HCT116 (cell line): ENCODE measurements around the gene USP48.

ENCODE experiments used
- FOSL1 ChIP-seq: IDR thresholded peaks from 2 replicates; pipeline ENCODE4 v1.6.1; 2012; ENCODE audit warnings: low read depth
- POLR2A ChIP-seq: IDR thresholded peaks from 2 replicates; pipeline ENCODE4 v1.7.0; 2011; ENCODE audit warnings: borderline replicate concordance; ENCODE audit not compliant: insufficient read depth, insufficient read length; ENCODE audit errors: extremely low read depth
- RAD21 ChIP-seq: IDR thresholded peaks from 2 replicates; pipeline ENCODE4 v1.6.1; 2012; ENCODE audit warnings: low read depth, mild to moderate bottlenecking
- TCF7L2 ChIP-seq: IDR thresholded peaks from 2 replicates; pipeline ENCODE4 v1.7.0; 2011; ENCODE audit warnings: borderline replicate concordance, inconsistent platforms; ENCODE audit not compliant: insufficient read depth, insufficient read length; ENCODE audit errors: extremely low read depth
- YY1 ChIP-seq: IDR thresholded peaks from 2 replicates; pipeline ENCODE4 v1.6.1; 2011; ENCODE audit warnings: low read length, low read depth, moderate library complexity, mild to moderate bottlenecking; ENCODE audit not compliant: insufficient replicate concordance; ENCODE audit errors: extremely low read depth
- ZNF274 ChIP-seq: fragments of 200-500 bp; sonication (Bioruptor generic); IDR thresholded peaks from 2 replicates; pipeline ENCODE4 v1.6.1; 2014; ENCODE audit warnings: mild to moderate bottlenecking, low read depth, low read length, inconsistent platforms
- TF ChIP-seq, protein P1 (sequence below), 3 experiments: fragments of 200-600 bp in 1 of 3; sonication (generic) in 1 of 3; IDR thresholded peaks in 2 of 3; conservative IDR thresholded peaks in 1 of 3; 2 replicates each; pipeline ENCODE4 v1.5.1; 2012 to 2017; ENCODE audit warnings: low read depth in 2 of 3, low read length in 2 of 3, antibody characterized with exemption in 1 of 3, borderline replicate concordance in 1 of 3, control low read depth in 1 of 3, mild to moderate bottlenecking in 1 of 3, mixed read lengths in 1 of 3, mixed run types in 1 of 3, moderate library complexity in 1 of 3; ENCODE audit not compliant: insufficient read depth in 1 of 3

DNA sequence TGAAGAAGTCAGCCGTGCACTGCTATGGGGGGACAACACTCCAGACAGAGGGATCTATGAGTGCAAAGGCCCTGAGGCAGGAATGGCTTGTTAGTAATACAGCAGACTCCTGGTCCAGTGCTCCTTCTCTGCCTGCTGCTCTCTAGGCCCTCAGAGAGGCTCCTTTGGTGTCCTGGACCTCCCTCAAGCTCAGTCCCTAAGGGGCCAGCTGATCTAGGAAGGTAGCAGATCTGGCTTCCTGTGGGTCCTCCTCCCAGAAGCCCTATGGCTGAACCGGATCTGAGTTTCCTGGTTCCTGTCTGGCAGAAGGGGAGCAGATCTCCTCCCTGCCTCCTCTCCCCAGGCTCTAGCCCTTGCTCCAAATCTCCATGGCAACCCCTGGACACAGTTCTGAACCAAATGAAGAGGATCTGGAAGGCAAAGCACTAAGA is 28.9 kb upstream of the USP48 start, which contains the start of gene LDLRAD2:
- TF ChIP-seq, protein P1, sequence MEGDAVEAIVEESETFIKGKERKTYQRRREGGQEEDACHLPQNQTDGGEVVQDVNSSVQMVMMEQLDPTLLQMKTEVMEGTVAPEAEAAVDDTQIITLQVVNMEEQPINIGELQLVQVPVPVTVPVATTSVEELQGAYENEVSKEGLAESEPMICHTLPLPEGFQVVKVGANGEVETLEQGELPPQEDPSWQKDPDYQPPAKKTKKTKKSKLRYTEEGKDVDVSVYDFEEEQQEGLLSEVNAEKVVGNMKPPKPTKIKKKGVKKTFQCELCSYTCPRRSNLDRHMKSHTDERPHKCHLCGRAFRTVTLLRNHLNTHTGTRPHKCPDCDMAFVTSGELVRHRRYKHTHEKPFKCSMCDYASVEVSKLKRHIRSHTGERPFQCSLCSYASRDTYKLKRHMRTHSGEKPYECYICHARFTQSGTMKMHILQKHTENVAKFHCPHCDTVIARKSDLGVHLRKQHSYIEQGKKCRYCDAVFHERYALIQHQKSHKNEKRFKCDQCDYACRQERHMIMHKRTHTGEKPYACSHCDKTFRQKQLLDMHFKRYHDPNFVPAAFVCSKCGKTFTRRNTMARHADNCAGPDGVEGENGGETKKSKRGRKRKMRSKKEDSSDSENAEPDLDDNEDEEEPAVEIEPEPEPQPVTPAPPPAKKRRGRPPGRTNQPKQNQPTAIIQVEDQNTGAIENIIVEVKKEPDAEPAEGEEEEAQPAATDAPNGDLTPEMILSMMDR (IDR thresholded peaks at IDR 0.05 in 2 of 3, conservative IDR thresholded peaks at IDR 0.05 in 1 of 3; ENCODE audit: borderline replicate concordance in 1 of 3, insufficient read depth in 1 of 3, low read depth in 2 of 3, low read length in 2 of 3) = no peak
- TF ChIP-seq POLR2A (no peak), RAD21 (no peak), ZNF274 (no peak), TCF7L2 (no peak), YY1 (no peak), FOSL1 (no peak)
